HepG2 (cell line): ENCODE data around the gene FAM187B. TPM values are rescaled to one million over a fixed set of nuclear protein-coding genes. Genes with fewer than 3 reads are reported as not detected.

Experiments
- DBP ChIP-seq: sonication (generic); formaldehyde crosslinking; IDR thresholded peaks from 2 replicates; pipeline ENCODE4 v1.4.0; 2020; ENCODE audit warnings: missing genetic modification reagents; ENCODE audit errors: not compliant biosample characterization
- GLI4 ChIP-seq: sonication (generic); formaldehyde crosslinking; IDR thresholded peaks from 2 replicates; pipeline ENCODE4 v1.5.1; 2020; ENCODE audit warnings: missing genetic modification reagents, mild to moderate bottlenecking, moderate library complexity, borderline replicate concordance
- HES4 ChIP-seq: sonication (generic); formaldehyde crosslinking; IDR thresholded peaks from 2 replicates; pipeline ENCODE4 v1.9.0; 2021; ENCODE audit warnings: mild to moderate bottlenecking, missing genetic modification reagents, borderline replicate concordance
- IKZF5 ChIP-seq: IDR thresholded peaks from 2 replicates; pipeline ENCODE4 v1.6.1; 2018; ENCODE audit warnings: missing genetic modification reagents, mild to moderate bottlenecking, missing compliant biosample characterization
- KAT7 ChIP-seq: IDR thresholded peaks from 2 replicates; pipeline ENCODE4 v1.6.1; 2018; ENCODE audit warnings: borderline replicate concordance, missing compliant biosample characterization
- NCOA5 ChIP-seq: sonication (generic); formaldehyde crosslinking; IDR thresholded peaks from 2 replicates; pipeline ENCODE4 v1.4.0; 2020; ENCODE audit warnings: missing genetic modification reagents
- NFRKB ChIP-seq: fragments of 450-650 bp; IDR thresholded peaks from 2 replicates; pipeline ENCODE4 v1.6.1; 2017
- NR2F2 ChIP-seq: IDR thresholded peaks from 2 replicates; pipeline ENCODE4 v1.6.1; 2012; ENCODE audit warnings: low read depth, inconsistent platforms, borderline replicate concordance
- RAD51 ChIP-seq: fragments of 450-650 bp; IDR thresholded peaks from 2 replicates; pipeline ENCODE4 v1.6.1; 2016; ENCODE audit warnings: borderline replicate concordance
- RBM22 ChIP-seq: fragments of 200-400 bp; formaldehyde crosslinking; optimal IDR thresholded peaks from 2 replicates; pipeline ENCODE3; 2017; ENCODE audit warnings: mild to moderate bottlenecking, low read length, moderate library complexity
- RFX3 ChIP-seq: IDR thresholded peaks from 2 replicates; pipeline ENCODE4 v1.6.1; 2016; ENCODE audit warnings: missing biosample characterization, missing genetic modification reagents
- SNAPC5 ChIP-seq: sonication (generic); formaldehyde crosslinking; IDR thresholded peaks from 2 replicates; pipeline ENCODE4 v1.8.1; 2023; ENCODE audit warnings: mild to moderate bottlenecking, missing genetic modification reagents, borderline replicate concordance
- U2AF1 ChIP-seq: fragments of 200-400 bp; formaldehyde crosslinking; optimal IDR thresholded peaks from 2 replicates; pipeline ENCODE3; 2017; ENCODE audit warnings: mild to moderate bottlenecking, low read depth, low read length
- ZFP62 ChIP-seq: sonication (generic); formaldehyde crosslinking; IDR thresholded peaks from 2 replicates; pipeline ENCODE4 v1.4.0; 2020; ENCODE audit warnings: missing genetic modification reagents
- ZNF501 ChIP-seq: sonication (generic); formaldehyde crosslinking; IDR thresholded peaks from 2 replicates; pipeline ENCODE4 v1.5.1; 2020; ENCODE audit warnings: mild to moderate bottlenecking, moderate library complexity, missing genetic modification reagents
- ZNF503 ChIP-seq: sonication (generic); formaldehyde crosslinking; IDR thresholded peaks from 2 replicates; pipeline ENCODE4 v1.4.0; 2020; ENCODE audit warnings: missing genetic modification reagents
- ZNF530 ChIP-seq: sonication (generic); formaldehyde crosslinking; IDR thresholded peaks from 2 replicates; pipeline ENCODE4 v1.5.0; 2020; ENCODE audit warnings: low read depth, mild to moderate bottlenecking, missing genetic modification reagents
- ZNF567 ChIP-seq: sonication (generic); formaldehyde crosslinking; IDR thresholded peaks from 2 replicates; pipeline ENCODE4 v1.8.1; 2023; ENCODE audit warnings: mild to moderate bottlenecking, missing genetic modification reagents, borderline replicate concordance
- ZNF609 ChIP-seq: sonication (generic); formaldehyde crosslinking; IDR thresholded peaks from 2 replicates; pipeline ENCODE4 v1.4.0; 2020; ENCODE audit warnings: mild to moderate bottlenecking, missing genetic modification reagents, borderline replicate concordance
- ZNF746 ChIP-seq: sonication (generic); formaldehyde crosslinking; IDR thresholded peaks from 2 replicates; pipeline ENCODE4 v1.8.0; 2022; ENCODE audit warnings: mild to moderate bottlenecking, missing genetic modification reagents
- ZNF75D ChIP-seq: sonication (generic); formaldehyde crosslinking; IDR thresholded peaks from 2 replicates; pipeline ENCODE4 v1.8.1; 2023; ENCODE audit warnings: missing genetic modification reagents, mild to moderate bottlenecking, borderline replicate concordance
- ZSCAN9 ChIP-seq: IDR thresholded peaks from 2 replicates; pipeline ENCODE4 v1.6.1; 2016; ENCODE audit warnings: borderline replicate concordance
- polyA plus RNA-seq, 8 experiments: library from polyadenylated mRNA; depleted of rRNA in 3 of 8; stranded (reverse) in 7 of 8; unstranded in 1 of 8; fragments of >200 nt; fragmentation: Illumina TruSeq in 4 of 8; extraction: Trizol in 4 of 8; gene quantifications; 2 replicates each; pipeline versions ENCODE4 v1.2.1 to v1.2.3, GENCODE V29; 2011 to 2016; ENCODE audit warnings: low read depth in 4 of 8, missing spikeins in 1 of 8, mixed read lengths in 1 of 8; ENCODE audit not compliant: insufficient read depth in 1 of 8
- total RNA-seq, 5 experiments: library from RNA; depleted of rRNA; stranded (reverse); fragments of >200 nt; fragmentation: Illumina TruSeq; extraction: Trizol; gene quantifications; 2 replicates each; pipeline ENCODE4 v1.2.3, GENCODE V29; 2016; ENCODE audit warnings: low read depth in 1 of 5

Gene FAM187B
- total and polyA plus RNA-seq, 2 of the 13 experiments (the other 11 are each of a cell fraction or from before 2014, with no cell fraction given): not detected

- TF ChIP-seq U2AF1 (no peak), ZNF609 (CRISPR knock-in tag) (no peak), RAD51 (no peak), GLI4 (CRISPR knock-in tag) (no peak), RFX3 (CRISPR knock-in tag) (no peak), ZSCAN9 (no peak), ZNF567 (CRISPR knock-in tag) (no peak), ZNF503 (CRISPR knock-in tag) (no peak), NR2F2 (no peak), SNAPC5 (no peak), RBM22 (no peak), HES4 (CRISPR knock-in tag) (no peak), DBP (CRISPR knock-in tag) (no peak), ZNF75D (CRISPR knock-in tag) (0 out of 2 replicates have a peak, but pooled peaks have one; percentile 17), NCOA5 (no peak), ZNF501 (CRISPR knock-in tag) (no peak), ZFP62 (CRISPR knock-in tag) (no peak), NFRKB (no peak), IKZF5 (CRISPR knock-in tag) (no peak), KAT7 (CRISPR knock-in tag) (peak; percentile 22; the same call in 1 of the 2 replicates), ZNF746 (CRISPR knock-in tag) (no peak; the same call in 1 of the 2 replicates), ZNF530 (CRISPR knock-in tag) (0 out of 2 replicates have a peak, but pooled peaks have one; percentile 9)
Measured at GRCh38 chr19:35249146-35249847, 20.8 kb upstream of the FAM187B start (continued).
